CD4-positive, CD25-positive, alpha-beta regulatory T cell (primary cell): ENCODE results near the gene GART. TPM values are rescaled to one million over a fixed set of nuclear protein-coding genes. Genes with fewer than 3 reads are reported as not detected.

Source experiments
- ATAC-seq, 2 donors: fragments of 150-1000 bp; cut with Tn5 transposase; one replicate each; pipeline ENCODE4 v1.10.0; 2021; ENCODE audit warnings: low read depth in 2 of 2, moderate number of reproducible peaks in 2 of 2, moderate library complexity in 1 of 2
- DNase-seq, 3 donors: peaks; one replicate each; pipeline versions ENCODE4 v3.0.0 to v3.0.0-alpha.2; 2012 to 2022; ENCODE audit warnings: mixed read lengths in 1 of 3
- H3K27ac ChIP-seq: one replicate; pipeline ENCODE4 v1.7.0; 2013; ENCODE audit warnings: mild to moderate bottlenecking, low read length; ENCODE audit not compliant: insufficient read depth, poor library complexity, severe bottlenecking
- H3K27me3 ChIP-seq: one replicate; pipeline ENCODE4 v1.7.0; 2013; ENCODE audit warnings: low read length; ENCODE audit not compliant: control insufficient read depth, insufficient read depth
- H3K36me3 ChIP-seq: one replicate; pipeline ENCODE4 v1.7.0; 2013; ENCODE audit warnings: mild to moderate bottlenecking, low read length, moderate library complexity; ENCODE audit not compliant: control insufficient read depth, insufficient read depth
- H3K4me1 ChIP-seq: 2 replicates; pipeline ENCODE4 v1.7.0; 2013; ENCODE audit warnings: mild to moderate bottlenecking, low read length; ENCODE audit not compliant: insufficient read depth, control insufficient read depth, poor library complexity, severe bottlenecking
- H3K4me3 ChIP-seq: one replicate; pipeline ENCODE4 v1.7.0; 2013; ENCODE audit warnings: low read depth, mild to moderate bottlenecking, low read length, moderate library complexity
- H3K9me3 ChIP-seq, 2 experiments: 1 replicate in 1 of 2; 2 replicates in 1 of 2; pipeline ENCODE4 v1.7.0; 2013; ENCODE audit warnings: low read length in 2 of 2, mild to moderate bottlenecking in 1 of 2, moderate library complexity in 1 of 2; ENCODE audit not compliant: control insufficient read depth in 2 of 2
- H3K27ac Mint-ChIP-seq, 3 donors: one replicate each; pipeline ENCODE4 v1.8.0; 2020 to 2022; ENCODE audit warnings: mild to moderate bottlenecking in 3 of 3, mixed read lengths in 3 of 3, moderate library complexity in 2 of 3
- H3K27me3 Mint-ChIP-seq: one replicate; pipeline ENCODE4 v1.8.0; 2022; ENCODE audit warnings: mild to moderate bottlenecking, mixed read lengths
- H3K36me3 Mint-ChIP-seq: one replicate; pipeline ENCODE4 v1.8.0; 2020; ENCODE audit warnings: mixed read lengths
- H3K4me1 Mint-ChIP-seq, 4 donors: one replicate each; pipeline ENCODE4 v1.8.0; 2020 to 2022; ENCODE audit warnings: mixed read lengths in 4 of 4, mild to moderate bottlenecking in 1 of 4
- H3K4me3 Mint-ChIP-seq, 4 donors: one replicate each; pipeline ENCODE4 v1.8.0; 2020 to 2022; ENCODE audit warnings: mild to moderate bottlenecking in 4 of 4, mixed read lengths in 4 of 4, moderate library complexity in 3 of 4
- H3K9me3 Mint-ChIP-seq, 7 donors: one replicate each; pipeline ENCODE4 v1.8.0; 2020 to 2022; ENCODE audit warnings: mixed read lengths in 7 of 7, mild to moderate bottlenecking in 3 of 7, moderate library complexity in 2 of 7
- polyA plus RNA-seq, 4 donors: library from polyadenylated mRNA; unstranded; fragments of 300-500 nt; fragmentation: Illumina TruSeq; gene quantifications; one replicate each; pipeline ENCODE4 v1.2.3, GENCODE V29; 2021
- total RNA-seq: library from RNA; stranded (reverse); gene quantifications from one replicate; pipeline ENCODE4 v1.2.3, GENCODE V29; 2022

GART gene
- 44.0 TPM for total RNA-seq
- polyA plus RNA-seq = 10 to 100 TPM; 45.5 to 63.9 (median 52.1) TPM

- Mint-ChIP-seq H3K9me3 (no peaks in the 10 kb centered on the region), H3K27me3 (no peaks in the 10 kb centered on the region), H3K36me3 (peaks cover 22% of the 10 kb centered on the region), H3K27ac (peak within 1 kb of the TSS; percentile 99), H3K4me3 (peak within 1 kb of the TSS; percentile 94 to 100 (median 96)), H3K4me1 (peaks cover 16 to 59% (median 47%) of the 10 kb centered on the region in 4 donors)
- peak; percentile 80 to 87 (median 82) for DNase-seq
- Histone ChIP-seq H3K27me3 (no peaks in the 10 kb centered on the region), H3K36me3 (peaks cover 22% of the 10 kb centered on the region), H3K4me3 (peak within 1 kb of the TSS; percentile 98), H3K4me1 (peaks cover 37% of the 10 kb centered on the region), H3K9me3 (no peaks in the 10 kb centered on the region), H3K27ac (peak within 1 kb of the TSS; percentile 100)
- ATAC-seq = peak; percentile 47 to 55
Observed at GRCh38 chr21:33541756-33542639, at the start of gene GART. TSS of gene GART (minus strand) at chr21:33542117. CDS start at chr21:33539315, 2,802 bp downstream.

- Histone ChIP-seq H3K4me1 (peaks cover 19% of the 10 kb centered on the region), H3K4me3 (peak within 1 kb of the TSS; percentile 86), H3K36me3 (no peaks in the 10 kb centered on the region), H3K27ac (peak within 1 kb of the TSS; percentile 72), H3K27me3 (no peaks in the 10 kb centered on the region), H3K9me3 (no peaks in the 10 kb centered on the region)
- Mint-ChIP-seq H3K36me3 (peaks cover 4% of the 10 kb centered on the region), H3K27ac (peak within 1 kb of the TSS; percentile 43 to 95 (median 81)), H3K4me3 (peak within 1 kb of the TSS; percentile 94 to 97 (median 96)), H3K9me3 (no peaks in the 10 kb centered on the region), H3K27me3 (no peaks in the 10 kb centered on the region), H3K4me1 (peaks cover 6 to 16% (median 16%) of the 10 kb centered on the region in 4 donors)
- ATAC-seq (peak; percentile 95), DNase-seq (peak; percentile 84 to 90 (median 85))
Observed at GRCh38 chr21:33588485-33589335, 46.8 kb upstream of the GART start, which contains the start of gene DONSON. TSS of gene DONSON (minus strand) at chr21:33588684. CDS start at chr21:33588641, 43 bp downstream.

GRCh38 chr21:33587792-33588484, 46.0 kb upstream of the GART start:
- Histone ChIP-seq H3K9me3 (no peaks in the 10 kb centered on the region), H3K4me1 (peaks cover 19% of the 10 kb centered on the region), H3K36me3 (peaks cover 4% of the 10 kb centered on the region), H3K4me3 (peak overlapping the region; percentile 78), H3K27ac (peak overlapping the region; percentile 72), H3K27me3 (no peaks in the 10 kb centered on the region)
- H3K4me3 Mint-ChIP-seq = peak overlapping the region; percentile 87 to 97 (median 88)
- DNase-seq = peak in 2 of 3 donors; percentile 4 to 48
- no peaks in the 10 kb centered on the region for H3K27me3 Mint-ChIP-seq
- H3K27ac Mint-ChIP-seq = peak overlapping the region; percentile 43 to 88 (median 67)
- H3K9me3 Mint-ChIP-seq = no peaks in the 10 kb centered on the region
- H3K4me1 Mint-ChIP-seq = peaks cover 6 to 16% (median 16%) of the 10 kb centered on the region in 4 donors
- no peaks in the 10 kb centered on the region for H3K36me3 Mint-ChIP-seq
- peak in 1 of 2 donors; percentile 7 for ATAC-seq

- Mint-ChIP-seq H3K27ac (peak overlapping the region in 2 of 3 donors; percentile 41 to 43), H3K27me3 (no peaks in the 10 kb centered on the region), H3K36me3 (no peaks in the 10 kb centered on the region), H3K4me3 (peak overlapping the region; percentile 75 to 97 (median 82)), H3K9me3 (no peaks in the 10 kb centered on the region), H3K4me1 (peaks cover 6 to 16% (median 16%) of the 10 kb centered on the region in 4 donors)
- Histone ChIP-seq H3K9me3 (no peaks in the 10 kb centered on the region), H3K36me3 (peaks cover 4% of the 10 kb centered on the region), H3K4me3 (peak overlapping the region; percentile 78), H3K27me3 (no peaks in the 10 kb centered on the region), H3K4me1 (peaks cover 19% of the 10 kb centered on the region), H3K27ac (no peak overlapping the region)
- DNase-seq (no peak), ATAC-seq (no peak)
Observed at GRCh38 chr21:33586927-33587326, 45.0 kb upstream of the GART start.

GRCh38 chr21:33584455-33584854, 42.5 kb upstream of the GART start:
- peaks cover 4% of the 10 kb centered on the region for H3K36me3 ChIP-seq
- no peaks in the 10 kb centered on the region for H3K9me3 Mint-ChIP-seq

GRCh38 chr21:33578959-33579542, 37.1 kb upstream of the GART start:
- no peak overlapping the region for H3K27ac ChIP-seq
- Mint-ChIP-seq H3K36me3 (peaks cover 12% of the 10 kb centered on the region), H3K9me3 (no peaks in the 10 kb centered on the region), H3K4me3 (no peak overlapping the region), H3K4me1 (peaks cover 0 to 3% (median under 1%) of the 10 kb centered on the region in 4 donors), H3K27me3 (no peaks in the 10 kb centered on the region), H3K27ac (no peak overlapping the region)
- ATAC-seq = no peak
- peaks cover 2% of the 10 kb centered on the region for H3K4me1 ChIP-seq
- H3K4me3 ChIP-seq = no peak overlapping the region
- H3K9me3 ChIP-seq = no peaks in the 10 kb centered on the region
- peaks cover 41% of the 10 kb centered on the region for H3K36me3 ChIP-seq
- H3K27me3 ChIP-seq = no peaks in the 10 kb centered on the region
- DNase-seq = peak in 1 of 3 donors; percentile 27

More at GRCh38 chr21:33584455-33584854, 42.5 kb upstream of the GART start:
- H3K4me3 Mint-ChIP-seq = peak overlapping the region in 1 of 4 donors; percentile 8
- Histone ChIP-seq H3K4me3 (no peak overlapping the region), H3K27me3 (no peaks in the 10 kb centered on the region), H3K27ac (no peak overlapping the region), H3K4me1 (peaks cover 19% of the 10 kb centered on the region), H3K9me3 (no peaks in the 10 kb centered on the region)
- no peak for DNase-seq
- H3K4me1 Mint-ChIP-seq = peaks cover 6 to 16% (median 16%) of the 10 kb centered on the region in 4 donors
- no peak overlapping the region for H3K27ac Mint-ChIP-seq
- no peak for ATAC-seq
- H3K27me3 Mint-ChIP-seq = no peaks in the 10 kb centered on the region
- H3K36me3 Mint-ChIP-seq = no peaks in the 10 kb centered on the region
